Endothelial cell of umbilical vein (primary cell): ENCODE data around the gene MLEC. TPM values are rescaled to one million over a fixed set of nuclear protein-coding genes. Genes with fewer than 3 reads are reported as not detected.

Experiments used
- BruUV-seq: library from RNA; stranded (reverse); fragments of 400-500 nt; replicated peaks from 2 replicates; lab custom pipeline; 2021; lab: Mats Ljungman, UMichigan
- CTCF ChIA-PET: fragments of 300-600, 350-600 bp; sonication (Branson Sonifier 250); formaldehyde crosslinking; loops from one replicate; lab custom pipeline; 2021; ENCODE audit warnings: antibody characterized with exemption, inconsistent platforms; lab: Charles Lee
- POLR2A ChIA-PET: fragments of 300-600, 350-600 bp; sonication (Branson Sonifier 250); formaldehyde crosslinking; loops from one replicate; lab custom pipeline; 2021; ENCODE audit warnings: antibody characterized with exemption, inconsistent platforms; lab: Charles Lee
- DNase-seq: peaks from one replicate; pipeline ENCODE4 v3.0.0-alpha.2; 2011; ENCODE audit warnings: low read depth, low spot score
- FAIRE-seq: peaks from 2 replicates; lab custom pipeline; 2011; peaks lifted over from hg19 to GRCh38; lab: Jason Lieb, UNC
- H2AFZ ChIP-seq: 2 replicates; pipeline ENCODE4 v1.6.0; 2012; ENCODE audit warnings: low read depth, low read length, control low read depth, inconsistent platforms
- H3K27ac ChIP-seq: 2 replicates; pipeline ENCODE4 v1.5.1; 2011; ENCODE audit warnings: low read depth, mild to moderate bottlenecking, control low read depth, low read length, moderate library complexity; ENCODE audit not compliant: insufficient read depth
- H3K27me3 ChIP-seq, 2 experiments: 2 replicates each; pipeline versions ENCODE4 v1.6.0 to v1.6.1; 2011; ENCODE audit warnings: low read length in 2 of 2, mixed read lengths in 1 of 2; ENCODE audit not compliant: control insufficient read depth in 2 of 2, insufficient read depth in 2 of 2
- H3K36me3 ChIP-seq, 2 experiments: 2 replicates in 1 of 2; 3 replicates in 1 of 2; pipeline ENCODE4 v1.5.1; 2011; ENCODE audit warnings: low read length in 2 of 2, mild to moderate bottlenecking in 1 of 2, moderate library complexity in 1 of 2; ENCODE audit not compliant: control insufficient read depth in 2 of 2, insufficient read depth in 2 of 2; ENCODE audit errors: extremely low read depth in 1 of 2
- H3K4me1 ChIP-seq: 3 replicates; pipeline ENCODE4 v1.5.1; 2011; ENCODE audit warnings: mild to moderate bottlenecking, low read length; ENCODE audit not compliant: control insufficient read depth, insufficient read depth; ENCODE audit errors: extremely low read depth
- H3K4me2 ChIP-seq: 2 replicates; pipeline ENCODE4 v1.6.1; 2011; ENCODE audit warnings: low read length, control low read depth, mixed read lengths; ENCODE audit not compliant: insufficient read depth
- H3K4me3 ChIP-seq, 3 experiments: fragments of 200-600 bp in 1 of 3; sonication (generic), shearing (Covaris generic) in 1 of 3; replicated peaks in 1 of 3; 2 replicates each; pipeline ENCODE4 v1.5.1; 2011 to 2016; ENCODE audit warnings: control low read depth in 3 of 3, low read length in 3 of 3, mild to moderate bottlenecking in 2 of 3, inconsistent platforms in 1 of 3, low read depth in 1 of 3, moderate library complexity in 1 of 3; ENCODE audit not compliant: insufficient read depth in 1 of 3
- H3K79me2 ChIP-seq: 2 replicates; pipeline ENCODE4 v1.6.0; 2012; ENCODE audit warnings: low read length, inconsistent platforms; ENCODE audit not compliant: control insufficient read depth, insufficient read depth
- H3K9ac ChIP-seq: replicated peaks from 2 replicates; pipeline ENCODE3; 2011; ENCODE audit warnings: low read length, control low read depth; ENCODE audit not compliant: insufficient read depth; ENCODE audit errors: extremely low read depth
- H3K9me1 ChIP-seq: replicated peaks from 3 replicates; pipeline ENCODE4 v1.6.0; 2011; ENCODE audit warnings: mild to moderate bottlenecking, low read length; ENCODE audit not compliant: control insufficient read depth, insufficient read depth; ENCODE audit errors: extremely low read depth
- H3K9me3 ChIP-seq: replicated peaks from 2 replicates; pipeline ENCODE4 v1.5.1; 2012; ENCODE audit warnings: low read length, inconsistent platforms; ENCODE audit not compliant: control insufficient read depth, insufficient read depth
- H4K20me1 ChIP-seq: replicated peaks from 2 replicates; pipeline ENCODE3; 2011; ENCODE audit warnings: mild to moderate bottlenecking, low read length; ENCODE audit not compliant: control insufficient read depth, insufficient read depth; ENCODE audit errors: extremely low read depth
- CTCF ChIP-seq, 2 donors: IDR thresholded peaks; 1 replicate in 1 of 2; 2 replicates in 1 of 2; pipeline ENCODE4 v1.5.1; 2011; ENCODE audit warnings: low read length in 2 of 2, mild to moderate bottlenecking in 2 of 2, moderate library complexity in 2 of 2, control low read depth in 1 of 2, inconsistent platforms in 1 of 2, low read depth in 1 of 2; ENCODE audit not compliant: insufficient read depth in 1 of 2; ENCODE audit errors: extremely low read depth in 1 of 2
- EZH2 ChIP-seq: IDR thresholded peaks from 2 replicates; pipeline ENCODE4 v1.6.1; 2012; ENCODE audit warnings: borderline replicate concordance, low read depth, mild to moderate bottlenecking, moderate library complexity, low read length, inconsistent platforms; ENCODE audit not compliant: severe bottlenecking
- FOS ChIP-seq: IDR thresholded peaks from 2 replicates; pipeline ENCODE4 v1.6.1; 2011; ENCODE audit warnings: mild to moderate bottlenecking, low read length, moderate library complexity, borderline replicate concordance; ENCODE audit not compliant: insufficient read depth
- MAX ChIP-seq: IDR thresholded peaks from 2 replicates; pipeline ENCODE4 v1.6.1; 2011; ENCODE audit not compliant: insufficient read depth, insufficient read length
- MYC ChIP-seq: IDR thresholded peaks from one replicate; pipeline ENCODE4 v1.6.1; 2011; ENCODE audit warnings: mild to moderate bottlenecking, low read depth, low read length
- POLR2A ChIP-seq: IDR thresholded peaks from 2 replicates; pipeline ENCODE4 v1.6.1; 2012; ENCODE audit warnings: low read depth, mild to moderate bottlenecking, control low read depth, low read length
- POLR2AphosphoS5 ChIP-seq: IDR thresholded peaks from 2 replicates; pipeline ENCODE4 v1.6.1; 2012; ENCODE audit warnings: low read depth, mild to moderate bottlenecking, control low read depth, low read length, moderate library complexity; ENCODE audit not compliant: insufficient read depth
- dilution Hi-C: fragments of 300-500 bp; cut with MboI; formaldehyde crosslinking; loops from one replicate; pipeline ENCODE4 v1.15.0; 2019; ENCODE audit warnings: low sequenced_read_pairs; ENCODE audit not compliant: extremely low pct_ligation_motif_present
- intact Hi-C: fragments of 100-400 bp; cut with micrococcal nuclease; formaldehyde crosslinking; loops from one replicate; pipeline ENCODE4 v1.10.0; 2022
- polyA plus RNA-seq, 4 experiments: library from polyadenylated mRNA; depleted of rRNA in 3 of 4; stranded (reverse) in 3 of 4; unstranded in 1 of 4; fragments of >200 nt; gene quantifications; 2 replicates each; pipeline versions ENCODE4 v1.2.1 to v1.2.3, GENCODE V29; 2011 to 2012; ENCODE audit warnings: missing spikeins in 1 of 4
- total RNA-seq: library from RNA; stranded (reverse); gene quantifications from 2 replicates; pipeline ENCODE4 v1.2.3, GENCODE V29; 2021

The MLEC gene
- total and polyA plus RNA-seq, 2 donors (not counting 3 experiments of a cell fraction or from before 2014, with no cell fraction given): 28.4 to 144 TPM

GRCh38 chr12:120642121-120642520, 44.8 kb upstream of the MLEC start:
- intact Hi-C loops: loop anchor here (10.0 kb wide), 1 partner anchor 453 kb away; no protein-coding TSS in a partner anchor
- no peaks in the 10 kb centered on the region for H4K20me1 ChIP-seq
- CTCF ChIA-PET: interaction anchor here (1.0 to 1.5 kb wide), 2 partner anchors 330 to 332 kb away, joined by 3 read pairs; no protein-coding TSS in a partner anchor

GRCh38 chr12:120642826-120643225, 44.1 kb upstream of the MLEC start:
- no peak for FAIRE-seq
- Histone ChIP-seq H3K4me1 (peaks cover 3% of the 10 kb centered on the region), H3K9me3 (no peaks in the 10 kb centered on the region), H2AFZ (no peak overlapping the region), H3K27ac (no peak overlapping the region), H3K9me1 (no peaks in the 10 kb centered on the region), H4K20me1 (no peaks in the 10 kb centered on the region), H3K4me2 (no peak overlapping the region), H3K36me3 (no peaks in the 10 kb centered on the region), H3K79me2 (no peaks in the 10 kb centered on the region), H3K27me3 (peaks cover 48 to 53% of the 10 kb centered on the region in 2 experiments), H3K4me3 (no peak overlapping the region), H3K9ac (no peak overlapping the region)
- dilution Hi-C loops: no loop called here
- DNase-seq: no peak
- BruUV-seq: no TSS peak
- intact Hi-C loops: loop anchor here (10.0 kb wide), 1 partner anchor 452 kb away; no protein-coding TSS in a partner anchor
- TF ChIP-seq CTCF (IDR thresholded peaks at IDR 0.05; ENCODE audit: extremely low read depth in 1 of 2, insufficient read depth in 1 of 2, low read depth in 1 of 2, low read length in 2 of 2) (no peak), MAX (no peak), EZH2 (no peak), POLR2A (no peak), POLR2AphosphoS5 (no peak), FOS (no peak)
- CTCF ChIA-PET: interaction anchor here (1.0 to 1.5 kb wide), 2 partner anchors 329 to 332 kb away, joined by 3 read pairs; no protein-coding TSS in a partner anchor
- POLR2A ChIA-PET: no interaction called here

More at GRCh38 chr12:120642121-120642520, 44.8 kb upstream of the MLEC start:
- no peaks in the 10 kb centered on the region for H3K79me2 ChIP-seq
- no peak overlapping the region for H3K4me3 ChIP-seq
- H2AFZ ChIP-seq: no peak overlapping the region
- H3K36me3 ChIP-seq: no peaks in the 10 kb centered on the region
- no peak for TF ChIP-seq MYC
- no peaks in the 10 kb centered on the region for H3K9me1 ChIP-seq
- no peak overlapping the region for H3K9ac ChIP-seq
- POLR2A ChIA-PET: no interaction called here
- dilution Hi-C loops: no loop called here
- H3K27me3 ChIP-seq: peaks cover 48 to 53% of the 10 kb centered on the region in 2 experiments
- H3K4me2 ChIP-seq: no peak overlapping the region
- BruUV-seq: no TSS peak
- peaks cover 3% of the 10 kb centered on the region for H3K4me1 ChIP-seq
- DNase-seq: no peak
- no peak overlapping the region for H3K27ac ChIP-seq
- H3K9me3 ChIP-seq: no peaks in the 10 kb centered on the region
- FAIRE-seq: no peak
